Chondrocyte (in vitro differentiated cells): ENCODE measurements around the gene IL1B. TPM values are rescaled to one million over a fixed set of nuclear protein-coding genes. Genes with fewer than 3 reads are reported as not detected.

ENCODE experiments used
- DNase-seq: peaks from one replicate; pipeline ENCODE4 v3.0.0; 2021; ENCODE audit warnings: mixed read lengths, low spot score
- H3K27ac Mint-ChIP-seq: one replicate; pipeline ENCODE4 v1.8.0; 2021; ENCODE audit warnings: mild to moderate bottlenecking, moderate library complexity, mixed read lengths; ENCODE audit not compliant: unreplicated experiment
- H3K27me3 Mint-ChIP-seq: 2 replicates; pipeline ENCODE4 v1.8.0; 2021; ENCODE audit warnings: low read depth, mixed read lengths
- H3K36me3 Mint-ChIP-seq: 2 replicates; pipeline ENCODE4 v1.8.0; 2021; ENCODE audit warnings: low read depth, mixed read lengths
- H3K4me1 Mint-ChIP-seq: 2 replicates; pipeline ENCODE4 v1.8.0; 2021; ENCODE audit warnings: low read depth, mild to moderate bottlenecking, mixed read lengths
- H3K4me3 Mint-ChIP-seq: one replicate; pipeline ENCODE4 v1.8.0; 2021; ENCODE audit warnings: mild to moderate bottlenecking, moderate library complexity, mixed read lengths; ENCODE audit not compliant: unreplicated experiment
- H3K9me3 Mint-ChIP-seq: 2 replicates; pipeline ENCODE4 v1.8.0; 2021; ENCODE audit warnings: low read depth, mixed read lengths
- total RNA-seq: library from RNA; stranded (reverse); gene quantifications from 3 replicates; pipeline ENCODE4 v1.2.1, GENCODE V29; 2021
- TF ChIP-seq, protein P1 (sequence below): fragments of 200-600 bp; sonication (generic); IDR thresholded peaks from 2 replicates; pipeline ENCODE4 v1.5.0; 2021; ENCODE audit warnings: antibody characterized with exemption, mild to moderate bottlenecking, moderate library complexity

Gene IL1B
- total RNA-seq, 1 donor from 2014 or later: not detected

GRCh38 chr2:112796486-112796885 lies 40.1 kb downstream of the IL1B start:
- peaks cover 6% of the 10 kb centered on the region for H3K9me3 Mint-ChIP-seq
- peaks cover 8% of the 10 kb centered on the region for H3K4me1 Mint-ChIP-seq
- H3K4me3 Mint-ChIP-seq: no peak overlapping the region
- no peaks in the 10 kb centered on the region for H3K27me3 Mint-ChIP-seq
- H3K27ac Mint-ChIP-seq: no peak overlapping the region
- H3K36me3 Mint-ChIP-seq: peaks cover 2% of the 10 kb centered on the region
- no peak for DNase-seq
- TF ChIP-seq, protein P1, sequence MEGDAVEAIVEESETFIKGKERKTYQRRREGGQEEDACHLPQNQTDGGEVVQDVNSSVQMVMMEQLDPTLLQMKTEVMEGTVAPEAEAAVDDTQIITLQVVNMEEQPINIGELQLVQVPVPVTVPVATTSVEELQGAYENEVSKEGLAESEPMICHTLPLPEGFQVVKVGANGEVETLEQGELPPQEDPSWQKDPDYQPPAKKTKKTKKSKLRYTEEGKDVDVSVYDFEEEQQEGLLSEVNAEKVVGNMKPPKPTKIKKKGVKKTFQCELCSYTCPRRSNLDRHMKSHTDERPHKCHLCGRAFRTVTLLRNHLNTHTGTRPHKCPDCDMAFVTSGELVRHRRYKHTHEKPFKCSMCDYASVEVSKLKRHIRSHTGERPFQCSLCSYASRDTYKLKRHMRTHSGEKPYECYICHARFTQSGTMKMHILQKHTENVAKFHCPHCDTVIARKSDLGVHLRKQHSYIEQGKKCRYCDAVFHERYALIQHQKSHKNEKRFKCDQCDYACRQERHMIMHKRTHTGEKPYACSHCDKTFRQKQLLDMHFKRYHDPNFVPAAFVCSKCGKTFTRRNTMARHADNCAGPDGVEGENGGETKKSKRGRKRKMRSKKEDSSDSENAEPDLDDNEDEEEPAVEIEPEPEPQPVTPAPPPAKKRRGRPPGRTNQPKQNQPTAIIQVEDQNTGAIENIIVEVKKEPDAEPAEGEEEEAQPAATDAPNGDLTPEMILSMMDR: no peak

- Mint-ChIP-seq H3K27me3 (no peaks in the 10 kb centered on the region), H3K4me3 (no peak overlapping the region), H3K4me1 (peaks cover 8% of the 10 kb centered on the region), H3K27ac (no peak overlapping the region), H3K9me3 (peaks cover 6% of the 10 kb centered on the region), H3K36me3 (peaks cover 2% of the 10 kb centered on the region)
- TF ChIP-seq, protein P1: no peak
- DNase-seq: no peak
Observed at GRCh38 chr2:112795774-112796173, 40.8 kb downstream of the IL1B start.

DNA sequence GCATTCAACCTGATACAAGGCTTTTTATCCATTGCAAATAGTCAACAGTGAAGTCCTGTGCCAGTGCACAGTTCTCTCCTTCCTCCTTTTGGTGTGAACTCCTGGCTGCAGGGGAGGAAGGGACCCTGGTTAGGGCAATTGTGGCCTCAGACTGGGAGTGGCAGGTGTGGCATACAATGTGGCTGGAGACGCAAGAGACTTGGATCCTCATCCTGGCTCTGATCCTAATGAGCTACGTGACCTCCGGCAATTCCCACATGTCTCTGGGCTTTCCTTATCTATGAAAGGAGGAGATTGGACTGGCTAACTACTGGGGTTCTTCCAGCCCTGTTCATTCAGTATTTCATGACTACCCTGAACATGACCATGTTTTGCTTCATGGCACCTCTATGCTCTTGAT lies 41.7 kb downstream of the IL1B start:
- peaks cover 8% of the 10 kb centered on the region for H3K4me1 Mint-ChIP-seq
- TF ChIP-seq, protein P1: no peak
- H3K9me3 Mint-ChIP-seq: peaks cover 6% of the 10 kb centered on the region
- peaks cover 2% of the 10 kb centered on the region for H3K36me3 Mint-ChIP-seq
- DNase-seq: no peak
- H3K27ac Mint-ChIP-seq: no peak overlapping the region
- no peaks in the 10 kb centered on the region for H3K27me3 Mint-ChIP-seq
- H3K4me3 Mint-ChIP-seq: no peak overlapping the region

- H3K27ac Mint-ChIP-seq: no peak overlapping the region
- no peak overlapping the region for H3K4me3 Mint-ChIP-seq
- H3K27me3 Mint-ChIP-seq: no peaks in the 10 kb centered on the region
- H3K9me3 Mint-ChIP-seq: peaks cover 6% of the 10 kb centered on the region
- peaks cover 8% of the 10 kb centered on the region for H3K4me1 Mint-ChIP-seq
- DNase-seq: no peak
- TF ChIP-seq, protein P1: no peak
- H3K36me3 Mint-ChIP-seq: peaks cover 2% of the 10 kb centered on the region
Observed at GRCh38 chr2:112794131-112794733, 42.3 kb downstream of the IL1B start.

- H3K27ac Mint-ChIP-seq: peak overlapping the region; percentile 1
- H3K4me1 Mint-ChIP-seq: peaks cover 8% of the 10 kb centered on the region
- no peaks in the 10 kb centered on the region for H3K36me3 Mint-ChIP-seq
- no peak overlapping the region for H3K4me3 Mint-ChIP-seq
- TF ChIP-seq, protein P1: no peak
- H3K9me3 Mint-ChIP-seq: peaks cover 6% of the 10 kb centered on the region
- no peaks in the 10 kb centered on the region for H3K27me3 Mint-ChIP-seq
- no peak for DNase-seq
Observed at GRCh38 chr2:112793449-112793978, 43.1 kb downstream of the IL1B start.
